T-helper 2 cell treated with Interferon-gamma antibody and Interleukin-4, amounts not matched to agents 5 μg/mL and 100 μg/mL, for 36 hours (primary cell): Measurements from ENCODE around the gene RNU1-4.
"Not testable (repeated sequence)": the region's sequence is repeated elsewhere in the genome, so short reads cannot be mapped to it uniquely, and the experiment has no call there.

Experiments
- DNase-seq: peaks from one replicate; pipeline ENCODE4 v3.0.0; 2021; ENCODE audit warnings: low spot score
- H3K27ac Mint-ChIP-seq: one replicate; pipeline ENCODE4 v1.8.0; 2021; ENCODE audit warnings: mild to moderate bottlenecking, mixed read lengths
- H3K27me3 Mint-ChIP-seq: one replicate; pipeline ENCODE4 v1.8.0; 2021; ENCODE audit warnings: low read depth, mixed read lengths
- H3K36me3 Mint-ChIP-seq: one replicate; pipeline ENCODE4 v1.8.0; 2021; ENCODE audit warnings: low read depth, mixed read lengths
- H3K4me1 Mint-ChIP-seq: one replicate; pipeline ENCODE4 v1.8.0; 2021; ENCODE audit warnings: low read depth, mixed read lengths
- H3K4me3 Mint-ChIP-seq: one replicate; pipeline ENCODE4 v1.8.0; 2022; ENCODE audit warnings: mild to moderate bottlenecking, moderate library complexity, mixed read lengths
- H3K9me3 Mint-ChIP-seq: one replicate; pipeline ENCODE4 v1.8.0; 2021; ENCODE audit warnings: mixed read lengths

RNU1-4 gene

GRCh38 chr1:16732254-16732896 is 7.9 kb upstream of the RNU1-4 start:
- H3K27ac Mint-ChIP-seq, H3K4me3 Mint-ChIP-seq, H3K9me3 Mint-ChIP-seq, DNase-seq, H3K27me3 Mint-ChIP-seq, H3K4me1 Mint-ChIP-seq, H3K36me3 Mint-ChIP-seq: not testable (repeated sequence)

- not testable (repeated sequence) for H3K4me1 Mint-ChIP-seq, H3K27ac Mint-ChIP-seq, H3K9me3 Mint-ChIP-seq, DNase-seq, H3K36me3 Mint-ChIP-seq, H3K4me3 Mint-ChIP-seq, H3K27me3 Mint-ChIP-seq
These were observed 914 bp downstream of the RNU1-4 start for GRCh38 chr1:16741230-16741629.

- H3K4me1 Mint-ChIP-seq, H3K9me3 Mint-ChIP-seq, H3K4me3 Mint-ChIP-seq, H3K27me3 Mint-ChIP-seq, H3K36me3 Mint-ChIP-seq, H3K27ac Mint-ChIP-seq, DNase-seq: not testable (repeated sequence)
These were observed 7.3 kb downstream of the RNU1-4 start for GRCh38 chr1:16747660-16748059.

GRCh38 chr1:16748710-16749109 is 8.4 kb downstream of the RNU1-4 start:
- not testable (repeated sequence) for H3K4me3 Mint-ChIP-seq, DNase-seq, H3K9me3 Mint-ChIP-seq, H3K27ac Mint-ChIP-seq, H3K36me3 Mint-ChIP-seq, H3K4me1 Mint-ChIP-seq, H3K27me3 Mint-ChIP-seq

- not testable (repeated sequence) for H3K27me3 Mint-ChIP-seq, H3K36me3 Mint-ChIP-seq, H3K9me3 Mint-ChIP-seq, H3K4me1 Mint-ChIP-seq, DNase-seq, H3K4me3 Mint-ChIP-seq, H3K27ac Mint-ChIP-seq
These were observed 9.9 kb downstream of the RNU1-4 start for GRCh38 chr1:16749910-16750888.

- H3K4me3 Mint-ChIP-seq, H3K4me1 Mint-ChIP-seq, H3K27ac Mint-ChIP-seq, H3K27me3 Mint-ChIP-seq, DNase-seq, H3K9me3 Mint-ChIP-seq, H3K36me3 Mint-ChIP-seq: not testable (repeated sequence)
These were observed 12.5 kb downstream of the RNU1-4 start for GRCh38 chr1:16752770-16753169.

GRCh38 chr1:16755385-16755784 is 15.1 kb downstream of the RNU1-4 start:
- not testable (repeated sequence) for H3K4me1 Mint-ChIP-seq, H3K36me3 Mint-ChIP-seq

GRCh38 chr1:16755932-16756331 is 15.6 kb downstream of the RNU1-4 start:
- H3K27me3 Mint-ChIP-seq, H3K4me3 Mint-ChIP-seq, H3K4me1 Mint-ChIP-seq, H3K36me3 Mint-ChIP-seq, DNase-seq, H3K27ac Mint-ChIP-seq, H3K9me3 Mint-ChIP-seq: not testable (repeated sequence)

More at GRCh38 chr1:16755385-16755784, 15.1 kb downstream of the RNU1-4 start:
- not testable (repeated sequence) for H3K27me3 Mint-ChIP-seq, DNase-seq, H3K27ac Mint-ChIP-seq, H3K9me3 Mint-ChIP-seq, H3K4me3 Mint-ChIP-seq

GRCh38 chr1:16757574-16757973 is 17.3 kb downstream of the RNU1-4 start:
- H3K4me3 Mint-ChIP-seq, DNase-seq, H3K27me3 Mint-ChIP-seq, H3K27ac Mint-ChIP-seq, H3K9me3 Mint-ChIP-seq, H3K36me3 Mint-ChIP-seq, H3K4me1 Mint-ChIP-seq: not testable (repeated sequence)

GRCh38 chr1:16758060-16758459 is 17.7 kb downstream of the RNU1-4 start:
- not testable (repeated sequence) for DNase-seq, H3K27me3 Mint-ChIP-seq, H3K4me3 Mint-ChIP-seq, H3K36me3 Mint-ChIP-seq, H3K9me3 Mint-ChIP-seq, H3K4me1 Mint-ChIP-seq, H3K27ac Mint-ChIP-seq

- not testable (repeated sequence) for H3K9me3 Mint-ChIP-seq, H3K27me3 Mint-ChIP-seq, H3K4me1 Mint-ChIP-seq, H3K36me3 Mint-ChIP-seq, H3K4me3 Mint-ChIP-seq, H3K27ac Mint-ChIP-seq, DNase-seq
These were observed 18.8 kb downstream of the RNU1-4 start for GRCh38 chr1:16759041-16759493.

GRCh38 chr1:16759650-16760455 is 19.5 kb downstream of the RNU1-4 start:
- not testable (repeated sequence) for H3K27me3 Mint-ChIP-seq, H3K36me3 Mint-ChIP-seq, H3K9me3 Mint-ChIP-seq, DNase-seq, H3K4me1 Mint-ChIP-seq, H3K4me3 Mint-ChIP-seq, H3K27ac Mint-ChIP-seq

GRCh38 chr1:16760456-16760765 is 20.1 kb downstream of the RNU1-4 start:
- not testable (repeated sequence) for H3K4me3 Mint-ChIP-seq, DNase-seq, H3K4me1 Mint-ChIP-seq, H3K36me3 Mint-ChIP-seq, H3K27me3 Mint-ChIP-seq, H3K27ac Mint-ChIP-seq, H3K9me3 Mint-ChIP-seq

GRCh38 chr1:16760801-16761200 is 20.5 kb downstream of the RNU1-4 start:
- H3K4me1 Mint-ChIP-seq, H3K4me3 Mint-ChIP-seq, H3K9me3 Mint-ChIP-seq, H3K27me3 Mint-ChIP-seq, H3K36me3 Mint-ChIP-seq, H3K27ac Mint-ChIP-seq, DNase-seq: not testable (repeated sequence)
